C4-2B (cell line): ENCODE results near the gene TMPRSS5.
"Not testable (repeated sequence)": the region's sequence is repeated elsewhere in the genome, so short reads cannot be mapped to it uniquely, and the experiment has no call there.

ENCODE experiments used
- H3K27ac ChIP-seq: fragments of 450-650 bp; 2 replicates; pipeline ENCODE4 v1.5.1; 2017
- CTCF ChIP-seq: fragments of 450-650 bp; conservative IDR thresholded peaks from 2 replicates; pipeline ENCODE4 v1.5.1; 2017; ENCODE audit warnings: mild to moderate bottlenecking
- ZFX ChIP-seq: fragments of 450-650 bp; IDR thresholded peaks from 2 replicates; pipeline ENCODE4 v1.6.1; 2017

The TMPRSS5 gene

GRCh38 chr11:113725913-113726312 is 19.8 kb upstream of the TMPRSS5 start:
- TF ChIP-seq ZFX (no peak), CTCF (no peak)

GRCh38 chr11:113725407-113725806 is 19.3 kb upstream of the TMPRSS5 start:
- no peak overlapping the region for H3K27ac ChIP-seq
- TF ChIP-seq CTCF (no peak), ZFX (no peak)

More at GRCh38 chr11:113725913-113726312, 19.8 kb upstream of the TMPRSS5 start:
- no peak overlapping the region for H3K27ac ChIP-seq

GRCh38 chr11:113724778-113725177 is 18.7 kb upstream of the TMPRSS5 start:
- TF ChIP-seq CTCF (no peak), ZFX (no peak)
- H3K27ac ChIP-seq = no peak overlapping the region

GRCh38 chr11:113723787-113724186 is 17.7 kb upstream of the TMPRSS5 start:
- TF ChIP-seq ZFX (no peak), CTCF (no peak)
- H3K27ac ChIP-seq = no peak overlapping the region

- TF ChIP-seq CTCF (no peak), ZFX (no peak)
These were observed 16.8 kb upstream of the TMPRSS5 start for GRCh38 chr11:113722934-113723333.

GRCh38 chr11:113722221-113722620 is 16.1 kb upstream of the TMPRSS5 start:
- no peak overlapping the region for H3K27ac ChIP-seq
- TF ChIP-seq ZFX = no peak
- TF ChIP-seq CTCF = no peak

More at GRCh38 chr11:113722934-113723333, 16.8 kb upstream of the TMPRSS5 start:
- H3K27ac ChIP-seq = no peak overlapping the region

GRCh38 chr11:113721462-113722066 is 15.5 kb upstream of the TMPRSS5 start:
- H3K27ac ChIP-seq = no peak overlapping the region
- no peak for TF ChIP-seq ZFX
- no peak for TF ChIP-seq CTCF

- H3K27ac ChIP-seq = not testable (repeated sequence)
These were observed 14.4 kb upstream of the TMPRSS5 start for GRCh38 chr11:113720478-113720877.
